ENCODE measurements around the gene FKBP3. TPM values are rescaled to one million over a fixed set of nuclear protein-coding genes. Genes with fewer than 3 reads are reported as not detected.
"Not testable (repeated sequence)": the region's sequence is repeated elsewhere in the genome, so short reads cannot be mapped to it uniquely, and the experiment has no call there.

FKBP3 gene
- total RNA-seq, 2 donors from 2014 or later = 153 to 188 TPM

DNA sequence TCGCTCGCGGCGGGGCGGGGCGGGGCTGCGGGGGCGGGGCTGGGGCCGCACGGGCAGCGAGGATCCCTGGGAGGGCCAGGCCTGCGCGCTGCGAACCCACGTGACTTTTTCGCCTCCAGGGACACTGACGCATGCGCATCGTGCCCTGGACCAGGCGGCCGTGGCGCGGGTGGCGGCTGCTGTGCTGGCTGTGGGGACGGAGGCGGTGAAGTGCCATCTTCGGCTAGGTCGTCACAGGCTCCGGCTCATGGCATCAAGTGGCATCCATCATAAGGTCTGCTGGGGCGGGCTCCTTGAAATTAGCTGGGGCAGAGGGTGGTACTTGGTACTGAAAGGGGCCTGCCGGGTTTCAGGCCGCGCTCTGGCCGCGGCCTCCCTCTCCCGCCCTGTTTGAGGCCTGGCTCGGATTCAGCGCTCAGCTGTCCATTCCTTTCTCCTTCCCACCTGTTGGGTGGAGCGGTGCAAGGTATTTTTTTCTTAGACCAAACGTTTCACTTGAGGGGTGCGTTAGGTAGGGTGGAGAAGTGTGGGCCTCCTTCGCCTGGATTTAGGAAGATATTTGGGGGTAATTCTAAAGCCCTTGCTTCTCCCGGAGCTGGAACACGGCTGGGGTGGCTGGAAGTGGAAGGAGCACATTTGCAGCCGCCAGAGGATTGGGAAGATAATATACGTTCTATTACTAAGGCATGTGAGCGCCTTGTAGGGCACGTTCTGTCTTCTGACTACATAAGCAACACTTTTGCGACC lies 50.1 kb downstream of the FKBP3 start, which contains the start of gene PRPF39:
Gene PRPF39 (plus strand): TSS at position 141 of the 747 bp plus-strand sequence. CDS start 11,124 bp downstream, outside the sequence.
- DNase-seq = peak; percentile 98
- Mint-ChIP-seq H3K4me3 (peak within 1 kb of the TSS; percentile 98), H3K27me3 (ENCODE audit: insufficient read depth) (no peaks in the 10 kb centered on the region), H3K4me1 (peaks cover 40% of the 10 kb centered on the region), H3K27ac (peak within 1 kb of the TSS; percentile 97), H3K36me3 (ENCODE audit: low read depth) (peaks cover 11% of the 10 kb centered on the region), H3K9me3 (peaks cover 23% of the 10 kb centered on the region)
- TF ChIP-seq, protein P1, sequence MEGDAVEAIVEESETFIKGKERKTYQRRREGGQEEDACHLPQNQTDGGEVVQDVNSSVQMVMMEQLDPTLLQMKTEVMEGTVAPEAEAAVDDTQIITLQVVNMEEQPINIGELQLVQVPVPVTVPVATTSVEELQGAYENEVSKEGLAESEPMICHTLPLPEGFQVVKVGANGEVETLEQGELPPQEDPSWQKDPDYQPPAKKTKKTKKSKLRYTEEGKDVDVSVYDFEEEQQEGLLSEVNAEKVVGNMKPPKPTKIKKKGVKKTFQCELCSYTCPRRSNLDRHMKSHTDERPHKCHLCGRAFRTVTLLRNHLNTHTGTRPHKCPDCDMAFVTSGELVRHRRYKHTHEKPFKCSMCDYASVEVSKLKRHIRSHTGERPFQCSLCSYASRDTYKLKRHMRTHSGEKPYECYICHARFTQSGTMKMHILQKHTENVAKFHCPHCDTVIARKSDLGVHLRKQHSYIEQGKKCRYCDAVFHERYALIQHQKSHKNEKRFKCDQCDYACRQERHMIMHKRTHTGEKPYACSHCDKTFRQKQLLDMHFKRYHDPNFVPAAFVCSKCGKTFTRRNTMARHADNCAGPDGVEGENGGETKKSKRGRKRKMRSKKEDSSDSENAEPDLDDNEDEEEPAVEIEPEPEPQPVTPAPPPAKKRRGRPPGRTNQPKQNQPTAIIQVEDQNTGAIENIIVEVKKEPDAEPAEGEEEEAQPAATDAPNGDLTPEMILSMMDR (conservative IDR thresholded peaks at IDR 0.05) = no peak
- H3K36me3 ChIP-seq (ENCODE audit: control insufficient read depth, insufficient read depth, low read length) = peaks cover 3% of the 10 kb centered on the region
- H3K27me3 ChIP-seq (ENCODE audit: control insufficient read depth, insufficient read depth, low read length, poor library complexity, severe bottlenecking) = no peaks in the 10 kb centered on the region
- H3K27ac ChIP-seq (ENCODE audit: low read depth, low read length) = peak within 1 kb of the TSS; percentile 63
- H3K4me3 ChIP-seq (ENCODE audit: low read length) = peak within 1 kb of the TSS; percentile 98
- WGBS, 2 experiments (ENCODE audit: insufficient coverage in 1 of 2, insufficient read length in 1 of 2) = 0% methylated on average over 7 to 49 of the region's 49 CpGs
- peak within 1 kb of the TSS; percentile 87 for H3K9ac ChIP-seq (ENCODE audit: extremely low read depth, low read length, poor library complexity, severe bottlenecking)
- H3K9me3 ChIP-seq (ENCODE audit: control insufficient read depth, low read length) = peaks cover 17% of the 10 kb centered on the region
- no peaks in the 10 kb centered on the region for H3K4me1 ChIP-seq (ENCODE audit: control insufficient read depth, insufficient read depth, low read length)

DNA sequence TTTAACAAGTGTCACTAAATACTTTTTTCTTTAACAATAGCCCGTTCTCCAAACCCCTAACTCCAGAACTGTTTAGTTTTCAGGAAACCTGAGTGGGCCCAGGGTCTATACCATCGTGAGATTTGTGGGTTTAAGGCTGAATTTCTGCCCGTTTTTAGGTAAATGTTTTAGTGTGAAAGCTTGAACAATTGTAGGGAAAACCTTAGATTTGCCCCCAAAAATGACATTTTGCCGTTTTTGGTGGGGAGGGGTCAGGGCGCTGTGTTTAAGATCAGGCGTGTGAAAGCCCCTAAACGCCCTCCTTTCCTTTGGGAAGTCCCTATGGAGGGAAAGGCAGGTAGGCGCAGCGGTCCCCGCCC lies 50.7 kb downstream of the FKBP3 start:
- H3K27me3 ChIP-seq (ENCODE audit: control insufficient read depth, insufficient read depth, low read length, poor library complexity, severe bottlenecking) = no peaks in the 10 kb centered on the region
- DNase-seq = no peak
- H3K9me3 ChIP-seq (ENCODE audit: control insufficient read depth, low read length) = peaks cover 17% of the 10 kb centered on the region
- no peaks in the 10 kb centered on the region for H3K27me3 Mint-ChIP-seq (ENCODE audit: insufficient read depth)
- WGBS, 2 experiments (ENCODE audit: insufficient coverage in 1 of 2, insufficient read length in 1 of 2) = 9 to 40% methylated on average over 2 to 10 of the region's 10 CpGs
- H3K4me3 ChIP-seq (ENCODE audit: low read length) = peak overlapping the region; percentile 77
- H3K4me1 Mint-ChIP-seq = peaks cover 35% of the 10 kb centered on the region
- no peaks in the 10 kb centered on the region for H3K4me1 ChIP-seq (ENCODE audit: control insufficient read depth, insufficient read depth, low read length)
- H3K27ac Mint-ChIP-seq = peak overlapping the region; percentile 86
- TF ChIP-seq, protein P1 (conservative IDR thresholded peaks at IDR 0.05) = no peak
- no peak overlapping the region for H3K9ac ChIP-seq (ENCODE audit: extremely low read depth, low read length, poor library complexity, severe bottlenecking)
- peaks cover 23% of the 10 kb centered on the region for H3K9me3 Mint-ChIP-seq
- H3K36me3 Mint-ChIP-seq (ENCODE audit: low read depth) = peaks cover 11% of the 10 kb centered on the region
- peak overlapping the region; percentile 98 for H3K4me3 Mint-ChIP-seq
- no peak overlapping the region for H3K27ac ChIP-seq (ENCODE audit: low read depth, low read length)
- peaks cover under 1% of the 10 kb centered on the region for H3K36me3 ChIP-seq (ENCODE audit: control insufficient read depth, insufficient read depth, low read length)

DNA sequence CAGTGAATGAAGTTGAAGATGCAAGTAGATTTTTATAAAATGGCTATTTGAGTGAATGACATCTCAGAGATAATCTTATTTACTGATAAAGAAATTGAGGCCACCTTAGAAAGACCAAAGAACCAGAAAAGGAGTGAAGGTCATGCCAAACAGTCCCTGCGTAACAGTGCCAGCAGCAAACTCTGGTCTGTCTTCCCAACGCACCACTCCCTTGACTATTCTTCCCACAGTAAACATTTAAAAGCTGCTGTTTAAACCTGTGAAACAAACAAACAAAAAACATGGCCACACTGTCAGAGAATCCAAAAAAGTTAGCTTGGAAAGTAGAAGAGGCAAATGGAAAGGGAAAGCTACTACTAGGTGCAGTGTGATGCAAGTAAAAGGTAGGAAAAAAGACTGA lies 51.9 kb downstream of the FKBP3 start:
- Histone ChIP-seq H3K27me3 (ENCODE audit: control insufficient read depth, insufficient read depth, low read length, poor library complexity, severe bottlenecking) (no peaks in the 10 kb centered on the region), H3K27ac (ENCODE audit: low read depth, low read length) (no peak overlapping the region), H3K9me3 (ENCODE audit: control insufficient read depth, low read length) (peaks cover 17% of the 10 kb centered on the region), H3K4me3 (ENCODE audit: low read length) (no peak overlapping the region), H3K36me3 (ENCODE audit: control insufficient read depth, insufficient read depth, low read length) (no peaks in the 10 kb centered on the region), H3K4me1 (ENCODE audit: control insufficient read depth, insufficient read depth, low read length) (no peaks in the 10 kb centered on the region), H3K9ac (ENCODE audit: extremely low read depth, low read length, poor library complexity, severe bottlenecking) (no peak overlapping the region)
- 93 to 100% methylated on average over 1 to 2 of the region's 2 CpGs for WGBS, 2 experiments (ENCODE audit: insufficient coverage in 1 of 2, insufficient read length in 1 of 2)
- no peak for DNase-seq
- H3K27me3 Mint-ChIP-seq (ENCODE audit: insufficient read depth) = no peaks in the 10 kb centered on the region
- peaks cover 29% of the 10 kb centered on the region for H3K4me1 Mint-ChIP-seq
- no peak overlapping the region for H3K4me3 Mint-ChIP-seq
- peak overlapping the region; percentile 37 for H3K27ac Mint-ChIP-seq
- H3K36me3 Mint-ChIP-seq (ENCODE audit: low read depth) = peaks cover 11% of the 10 kb centered on the region
- peaks cover 23% of the 10 kb centered on the region for H3K9me3 Mint-ChIP-seq
- TF ChIP-seq, protein P1 (conservative IDR thresholded peaks at IDR 0.05) = no peak

DNA sequence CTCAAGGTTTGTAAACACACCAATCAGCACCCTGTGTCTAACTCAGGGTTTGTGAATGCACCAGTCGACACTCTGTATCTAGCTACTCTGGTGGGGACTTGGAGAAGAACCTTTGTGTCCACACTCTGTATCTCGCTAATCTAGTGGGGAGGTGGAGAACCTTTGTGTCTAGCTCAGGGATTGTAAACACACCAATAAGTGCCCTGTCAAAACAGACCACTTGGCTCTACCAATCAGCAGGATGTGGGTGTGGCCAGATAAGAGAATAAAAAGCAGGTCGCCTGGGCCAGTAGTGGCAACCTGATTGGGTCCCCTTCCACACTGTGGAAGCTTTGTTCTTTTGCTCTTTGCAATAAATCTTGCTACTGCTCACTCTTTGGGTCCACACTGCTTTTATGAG lies 53.2 kb downstream of the FKBP3 start:
- peaks cover 17% of the 10 kb centered on the region for H3K9me3 ChIP-seq (ENCODE audit: control insufficient read depth, low read length)
- not testable (repeated sequence) for H3K27me3 ChIP-seq (ENCODE audit: control insufficient read depth, insufficient read depth, low read length, poor library complexity, severe bottlenecking); H3K9ac ChIP-seq (ENCODE audit: extremely low read depth, low read length, poor library complexity, severe bottlenecking); H3K4me3 Mint-ChIP-seq; H3K36me3 Mint-ChIP-seq (ENCODE audit: low read depth); H3K4me3 ChIP-seq (ENCODE audit: low read length); DNase-seq; H3K27ac Mint-ChIP-seq; H3K27ac ChIP-seq (ENCODE audit: low read depth, low read length); H3K36me3 ChIP-seq (ENCODE audit: control insufficient read depth, insufficient read depth, low read length); H3K27me3 Mint-ChIP-seq (ENCODE audit: insufficient read depth); H3K4me1 ChIP-seq (ENCODE audit: control insufficient read depth, insufficient read depth, low read length)
- peaks cover 23% of the 10 kb centered on the region for H3K9me3 Mint-ChIP-seq
- H3K4me1 Mint-ChIP-seq = peaks cover 29% of the 10 kb centered on the region
- 86 to 90% methylated on average over 3 of the region's 3 CpGs for WGBS, 2 experiments (ENCODE audit: insufficient coverage in 1 of 2, insufficient read length in 1 of 2)

DNA sequence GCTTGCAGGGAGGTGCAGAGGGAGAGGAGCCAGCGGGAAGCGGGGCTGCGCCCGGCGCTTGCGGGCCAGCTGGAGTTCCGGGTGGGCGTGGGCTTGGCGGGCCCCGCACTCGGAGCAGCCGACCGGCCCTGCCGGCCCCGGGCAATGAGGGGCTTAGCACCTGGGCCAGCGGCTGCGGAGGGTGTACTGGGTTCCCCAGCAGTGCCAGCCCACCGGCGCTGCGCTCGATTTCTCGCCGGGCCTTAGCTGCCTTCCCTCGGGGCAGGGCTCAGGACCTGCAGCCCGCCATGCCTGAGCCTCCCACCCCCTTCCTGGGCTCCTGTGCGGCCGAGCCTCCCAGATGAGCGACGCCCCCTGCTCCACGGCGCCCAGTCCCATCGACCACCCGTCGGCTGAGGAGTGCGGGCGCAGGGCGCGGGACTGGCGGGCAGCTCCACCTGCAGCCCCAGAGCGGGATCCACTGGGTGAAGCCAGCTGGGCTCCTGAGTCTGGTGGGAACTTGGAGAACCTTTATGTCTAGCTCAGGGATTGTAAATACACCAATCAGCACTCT lies 53.8 kb downstream of the FKBP3 start:
- H3K27me3 ChIP-seq (ENCODE audit: control insufficient read depth, insufficient read depth, low read length, poor library complexity, severe bottlenecking); DNase-seq; H3K36me3 Mint-ChIP-seq (ENCODE audit: low read depth); H3K27ac Mint-ChIP-seq; H3K27ac ChIP-seq (ENCODE audit: low read depth, low read length); H3K4me3 ChIP-seq (ENCODE audit: low read length); H3K27me3 Mint-ChIP-seq (ENCODE audit: insufficient read depth); H3K4me3 Mint-ChIP-seq; H3K4me1 ChIP-seq (ENCODE audit: control insufficient read depth, insufficient read depth, low read length); H3K9ac ChIP-seq (ENCODE audit: extremely low read depth, low read length, poor library complexity, severe bottlenecking); H3K36me3 ChIP-seq (ENCODE audit: control insufficient read depth, insufficient read depth, low read length): not testable (repeated sequence)
- WGBS, 2 experiments (ENCODE audit: insufficient coverage in 1 of 2, insufficient read length in 1 of 2) = 88 to 97% methylated on average over 4 to 38 of the region's 40 CpGs
- Mint-ChIP-seq H3K9me3 (peaks cover 23% of the 10 kb centered on the region), H3K4me1 (peaks cover 30% of the 10 kb centered on the region)
- H3K9me3 ChIP-seq (ENCODE audit: control insufficient read depth, low read length) = peaks cover 17% of the 10 kb centered on the region

Measured in endodermal cell (in vitro differentiated cells).